ENCODE measurements around the gene PLA2G6. TPM values are rescaled to one million over a fixed set of nuclear protein-coding genes. Genes with fewer than 3 reads are reported as not detected.

Gene PLA2G6
- total RNA-seq, 6 donors from 2014 or later: 21.1 to 295 (median 47.5) TPM

- Histone ChIP-seq H3K36me3 (peaks cover 2 to 39% (median 19%) of the 10 kb centered on the region in 4 donors), H3K27ac (no peak overlapping the region), H3K9me3 (no peaks in the 10 kb centered on the region), H3K4me3 (no peak overlapping the region), H3K27me3 (no peaks in the 10 kb centered on the region), H3K4me1 (no peaks in the 10 kb centered on the region)
- WGBS, 2 donors: 88 to 100% methylated on average over 1 of the region's 1 CpG
- no peak for TF ChIP-seq POLR2AphosphoS5 (IDR thresholded peaks at IDR 0.05)
- no peak for TF ChIP-seq CTCF (IDR thresholded peaks at IDR 0.05)
- no peak for TF ChIP-seq EP300 (IDR thresholded peaks at IDR 0.05)
- TF ChIP-seq POLR2A (IDR thresholded peaks at IDR 0.05): no peak
- DNase-seq (no peak), ATAC-seq (ENCODE audit: low FRiP score in 2 of 2) (no peak)
These were observed 45.0 kb downstream of the PLA2G6 start for GRCh38 chr22:38136607-38137006.

DNA sequence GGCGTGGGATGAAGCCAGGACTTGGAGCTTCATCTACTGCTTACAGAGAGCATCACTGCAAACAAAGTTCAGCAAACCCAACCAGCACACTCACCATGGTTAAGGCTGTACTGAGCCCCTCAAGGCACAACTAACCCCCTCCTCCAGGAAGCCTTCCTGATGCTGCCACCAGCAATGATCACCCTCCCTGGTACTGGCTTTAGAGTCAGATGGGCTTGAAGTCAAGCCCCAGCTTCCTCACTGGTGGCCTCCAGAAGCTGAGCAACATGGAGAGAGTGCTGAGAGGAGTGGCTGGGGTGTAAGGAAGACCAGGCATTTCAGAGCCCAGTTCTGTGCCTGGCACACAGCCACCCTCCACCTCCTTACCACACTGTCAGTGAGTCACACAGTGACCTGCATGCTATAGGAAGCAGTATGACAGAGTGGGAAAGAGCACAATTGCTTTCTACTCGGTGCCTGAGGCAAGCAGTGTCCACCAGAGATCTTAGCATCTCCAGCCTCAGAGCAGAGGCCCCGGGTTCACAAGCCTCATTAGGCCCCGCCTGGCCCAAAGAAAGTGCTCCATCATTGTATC is 46.4 kb downstream of the PLA2G6 start:
- no peak for ATAC-seq (ENCODE audit: low FRiP score in 2 of 2)
- H3K4me3 ChIP-seq: no peak overlapping the region

GRCh38 chr22:38133331-38133730 is 48.3 kb downstream of the PLA2G6 start:
- Histone ChIP-seq H3K27me3 (no peaks in the 10 kb centered on the region), H3K27ac (no peak overlapping the region), H3K9me3 (no peaks in the 10 kb centered on the region), H3K4me3 (no peak overlapping the region), H3K36me3 (peaks cover 2 to 41% (median 22%) of the 10 kb centered on the region in 4 donors), H3K4me1 (no peaks in the 10 kb centered on the region)
- no peak for ATAC-seq (ENCODE audit: low FRiP score in 2 of 2)
- DNase-seq: no peak
- 100% methylated on average over 4 of the region's 4 CpGs; no CpG with 5 or more reads in 1 of the 2 donors for WGBS, 2 donors
- TF ChIP-seq CTCF (IDR thresholded peaks at IDR 0.05) (no peak), POLR2AphosphoS5 (IDR thresholded peaks at IDR 0.05) (no peak), EP300 (IDR thresholded peaks at IDR 0.05) (no peak), POLR2A (IDR thresholded peaks at IDR 0.05) (no peak)

More for the DNA sequence above, 46.4 kb downstream of the PLA2G6 start:
- WGBS, 2 donors: 83 to 87% methylated on average over 1 to 4 of the region's 4 CpGs
- no peaks in the 10 kb centered on the region for H3K4me1 ChIP-seq
- peaks cover 2 to 39% (median 19%) of the 10 kb centered on the region in 4 donors for H3K36me3 ChIP-seq
- no peaks in the 10 kb centered on the region for H3K27me3 ChIP-seq
- no peaks in the 10 kb centered on the region for H3K9me3 ChIP-seq
- no peak for TF ChIP-seq CTCF (IDR thresholded peaks at IDR 0.05)
- TF ChIP-seq POLR2A (IDR thresholded peaks at IDR 0.05): no peak
- TF ChIP-seq EP300 (IDR thresholded peaks at IDR 0.05): no peak
- TF ChIP-seq POLR2AphosphoS5 (IDR thresholded peaks at IDR 0.05): no peak
- H3K27ac ChIP-seq: no peak overlapping the region
- no peak for DNase-seq

GRCh38 chr22:38132794-38133193 is 48.8 kb downstream of the PLA2G6 start:
- no peaks in the 10 kb centered on the region for H3K9me3 ChIP-seq
- 94 to 97% methylated on average over 6 to 28 of the region's 28 CpGs for WGBS, 2 donors
- DNase-seq (peak in 1 of 2 donors; percentile 82), ATAC-seq (ENCODE audit: low FRiP score in 2 of 2) (no peak)
- H3K4me3 ChIP-seq: no peak overlapping the region
- TF ChIP-seq POLR2A (IDR thresholded peaks at IDR 0.05): no peak
- no peak for TF ChIP-seq CTCF (IDR thresholded peaks at IDR 0.05)
- H3K4me1 ChIP-seq: no peaks in the 10 kb centered on the region
- no peaks in the 10 kb centered on the region for H3K27me3 ChIP-seq
- no peak overlapping the region for H3K27ac ChIP-seq
- peaks cover 2 to 41% (median 23%) of the 10 kb centered on the region in 4 donors for H3K36me3 ChIP-seq

DNA sequence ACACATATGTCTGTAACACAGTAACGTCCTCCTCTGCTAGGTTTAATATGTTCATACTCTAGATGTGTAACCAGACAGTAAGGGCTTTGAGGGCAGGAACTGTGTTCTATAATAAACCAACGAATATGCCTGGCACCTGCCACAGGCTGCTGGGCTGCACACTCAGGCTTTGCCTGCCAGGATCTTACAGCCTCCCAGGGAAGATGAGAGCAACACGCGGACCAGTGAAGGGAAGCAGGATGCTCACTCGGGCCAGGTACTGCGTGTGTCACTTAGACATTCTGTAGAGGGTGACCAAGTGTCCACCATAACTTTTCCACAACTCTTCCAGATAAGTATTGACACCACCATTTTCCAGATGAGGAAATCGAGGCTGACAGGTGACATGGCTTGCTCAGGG is 49.5 kb downstream of the PLA2G6 start:
- Histone ChIP-seq H3K9me3 (no peaks in the 10 kb centered on the region), H3K27ac (peak overlapping the region in 1 of 4 donors; percentile 15), H3K4me1 (no peaks in the 10 kb centered on the region), H3K36me3 (peaks cover 2 to 38% (median 26%) of the 10 kb centered on the region in 4 donors), H3K4me3 (no peak overlapping the region), H3K27me3 (no peaks in the 10 kb centered on the region)
- TF ChIP-seq EP300 (IDR thresholded peaks at IDR 0.05) (no peak), POLR2AphosphoS5 (IDR thresholded peaks at IDR 0.05) (no peak), POLR2A (IDR thresholded peaks at IDR 0.05) (no peak), CTCF (IDR thresholded peaks at IDR 0.05) (no peak)
- WGBS, 2 donors: 84 to 88% methylated on average over 6 to 7 of the region's 7 CpGs
- DNase-seq (no peak), ATAC-seq (ENCODE audit: low FRiP score in 2 of 2) (no peak)

Measured in upper lobe of left lung (tissue), 6 donors.